Measurements from ENCODE around the gene CLIC4.

Gene CLIC4

DNA sequence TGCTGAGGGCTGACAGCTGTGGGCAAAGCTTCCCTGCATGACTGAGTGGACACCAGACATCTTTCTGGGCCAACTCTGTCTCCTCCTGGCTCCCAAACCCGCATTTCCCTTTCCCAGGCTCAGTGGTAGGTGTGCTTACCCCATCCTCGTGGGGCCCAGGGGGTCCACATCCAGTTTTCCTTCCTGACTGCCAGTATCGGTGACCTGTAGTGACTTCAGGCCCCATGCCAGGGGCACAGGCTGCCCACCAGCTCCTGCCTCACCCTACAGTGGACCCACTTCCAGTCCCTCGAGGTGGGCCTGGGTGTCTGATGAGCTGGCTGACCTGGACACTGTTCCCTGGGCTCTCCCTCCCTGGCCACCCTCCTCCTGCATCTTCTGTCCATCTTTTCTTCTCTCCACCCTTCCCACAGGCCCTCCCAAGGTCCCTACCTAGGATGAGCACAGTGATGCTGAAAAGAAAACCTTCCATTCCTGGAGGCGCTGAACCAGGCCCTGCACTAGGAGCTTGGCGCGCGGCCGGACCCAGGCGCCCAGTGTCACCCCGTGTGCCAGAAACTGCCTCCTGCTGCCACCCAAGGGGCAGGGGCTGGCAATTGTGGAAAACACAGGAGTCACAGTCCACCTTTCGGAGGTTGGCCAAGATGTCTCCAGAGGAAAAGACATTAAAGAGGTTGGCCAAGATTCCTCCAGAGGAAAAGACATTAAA lies 117.7 kb downstream of the CLIC4 start:
- no peak for DNase-seq

GRCh38 chr1:24864370-24864777 lies 119.1 kb downstream of the CLIC4 start:
- DNase-seq, result no peak

DNA sequence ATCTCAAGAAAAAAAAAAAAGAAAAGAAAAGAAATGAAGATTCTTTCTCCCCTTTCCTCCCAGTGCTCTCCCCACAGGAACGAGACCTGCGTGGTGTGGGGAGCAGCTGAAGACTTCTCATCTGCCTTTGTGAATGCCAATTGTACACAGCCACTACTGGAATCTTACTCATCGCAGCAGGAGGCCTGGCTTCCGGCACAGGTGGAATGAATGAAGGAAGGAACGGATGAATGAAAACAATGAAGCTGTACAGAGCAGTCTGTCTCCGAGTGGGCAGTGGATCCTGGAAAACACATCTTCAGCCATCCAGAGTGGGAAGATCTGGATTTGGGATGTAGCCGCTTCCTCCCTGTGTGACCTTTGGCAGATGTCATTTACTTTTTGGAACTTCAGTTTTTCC lies 119.9 kb downstream of the CLIC4 start:
- no peak for DNase-seq

DNA sequence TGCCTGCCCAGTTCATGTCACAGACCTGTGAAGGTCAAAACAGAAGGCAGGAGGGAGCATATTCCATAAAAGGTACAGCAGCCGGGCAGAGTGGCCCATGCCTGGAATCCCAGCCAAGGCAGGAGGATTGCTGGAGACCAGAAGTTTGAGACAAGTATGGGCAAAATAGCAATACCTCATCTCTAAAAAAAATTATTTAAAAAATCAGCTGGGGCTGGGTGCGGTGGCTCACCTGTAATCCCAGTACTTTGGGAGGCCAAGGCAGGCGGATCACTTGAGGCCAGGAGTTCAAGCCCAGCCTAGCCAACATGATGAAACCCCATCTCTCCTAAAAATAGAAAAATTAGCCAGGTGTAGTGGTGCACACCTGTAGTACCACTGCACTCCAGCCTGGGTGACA lies 120.3 kb downstream of the CLIC4 start:
- no peak for DNase-seq

- no peak for DNase-seq
These were observed 121.2 kb downstream of the CLIC4 start for GRCh38 chr1:24866211-24867083.

DNA sequence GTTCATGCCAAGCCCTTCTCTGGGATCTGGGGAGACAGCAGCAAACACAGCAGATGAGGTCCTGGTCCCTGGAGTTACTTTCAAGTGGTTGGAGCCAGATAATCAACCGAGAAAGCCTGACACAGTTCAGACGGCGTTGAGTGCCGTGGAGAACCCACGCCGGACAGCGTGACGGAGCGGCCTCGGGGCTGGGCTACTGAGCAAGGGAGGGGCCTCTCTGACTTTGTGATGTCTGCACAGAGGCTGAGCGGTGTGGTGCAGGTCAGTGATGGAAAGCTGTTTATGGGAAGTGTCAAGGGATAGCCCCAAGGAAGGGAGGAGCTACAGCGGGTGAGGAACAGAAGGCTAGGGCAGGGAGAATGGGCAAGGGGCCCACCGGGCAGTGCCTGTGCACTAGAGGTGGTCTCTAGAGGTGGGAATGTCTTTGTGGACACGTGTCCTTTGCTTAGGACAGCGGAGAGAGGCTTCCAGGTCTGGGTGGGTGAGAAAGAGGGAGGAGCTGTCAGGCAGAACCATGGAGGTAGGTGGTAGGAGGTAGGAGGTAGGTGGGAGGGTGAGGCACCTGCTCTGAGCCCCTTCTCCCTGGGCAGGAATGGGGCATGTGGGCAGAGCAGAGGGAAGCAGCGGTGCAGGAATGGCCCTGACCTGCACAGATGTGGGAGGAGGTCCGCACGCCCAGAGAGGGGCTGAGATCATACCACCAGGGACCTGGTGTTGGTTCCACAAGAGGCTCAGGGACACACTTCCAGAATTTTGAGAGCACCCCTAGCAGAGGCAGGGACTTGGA lies 122.0 kb downstream of the CLIC4 start:
- no peak for DNase-seq

GRCh38 chr1:24868016-24868875 lies 123.0 kb downstream of the CLIC4 start:
- DNase-seq, result no peak

- DNase-seq, result peak; percentile 52
These were observed 125.4 kb downstream of the CLIC4 start for GRCh38 chr1:24870551-24871195.

- DNase-seq, result no peak
These were observed 126.2 kb downstream of the CLIC4 start for GRCh38 chr1:24871306-24871901.

DNA sequence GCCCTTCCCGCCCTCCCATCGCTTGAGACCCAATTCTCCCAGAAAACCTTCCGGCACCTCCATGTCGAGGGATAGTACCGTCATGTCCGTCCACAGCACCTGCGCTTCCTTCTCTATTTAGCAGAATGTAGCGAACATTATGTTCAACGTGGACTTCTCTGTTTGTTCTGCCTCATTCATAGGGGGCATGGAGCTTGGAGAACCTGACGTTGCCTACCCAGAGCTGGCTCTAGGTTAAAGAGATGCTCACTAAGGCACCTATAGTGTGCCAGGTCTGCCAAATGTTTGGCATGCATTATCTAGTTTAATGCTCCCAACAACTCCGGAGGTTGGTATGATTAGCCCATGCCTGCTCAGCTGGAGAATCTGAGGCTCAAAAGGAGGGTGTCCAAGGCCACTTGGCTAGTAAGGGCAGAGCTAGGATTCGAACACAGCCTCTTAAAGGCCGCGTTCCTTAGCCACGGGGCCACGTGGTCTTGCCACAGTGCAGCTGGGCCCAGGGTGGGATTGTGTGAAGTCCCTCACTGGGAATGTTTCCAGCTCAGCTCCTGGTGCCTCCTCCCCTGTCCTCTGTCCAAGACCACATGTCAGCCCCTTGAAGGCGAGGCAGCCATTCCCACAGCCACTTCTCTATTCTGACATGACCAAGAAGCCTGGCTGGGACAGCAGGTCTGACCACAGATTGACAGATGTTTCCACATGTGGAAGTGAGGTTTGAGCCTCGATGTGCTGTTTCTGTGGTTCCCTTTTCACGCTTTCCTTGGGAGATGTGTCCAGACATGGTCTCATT lies 127.0 kb downstream of the CLIC4 start:
- peak; percentile 66 for DNase-seq

GRCh38 chr1:24873148-24873547 lies 127.9 kb downstream of the CLIC4 start:
- no peak for DNase-seq

DNA sequence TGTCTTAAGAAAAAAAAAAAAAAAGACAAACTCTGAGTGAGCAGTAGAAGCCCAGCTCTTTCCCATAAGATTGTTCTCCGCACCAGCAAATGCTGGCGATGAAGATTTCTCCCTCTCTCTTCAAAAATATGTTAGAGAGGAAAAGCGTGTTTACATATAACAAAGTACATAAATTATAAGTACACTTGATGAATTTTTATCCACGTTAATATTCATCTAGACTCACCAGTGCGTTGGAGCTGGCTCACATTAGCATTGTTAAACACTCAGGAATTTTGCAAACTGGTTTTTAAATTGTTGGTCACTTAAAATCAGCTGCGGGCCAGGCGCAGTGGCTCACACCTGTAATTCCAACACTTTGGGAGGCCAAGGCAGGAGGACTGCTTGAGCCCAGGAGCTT lies 128.8 kb downstream of the CLIC4 start:
- no peak for DNase-seq

DNA sequence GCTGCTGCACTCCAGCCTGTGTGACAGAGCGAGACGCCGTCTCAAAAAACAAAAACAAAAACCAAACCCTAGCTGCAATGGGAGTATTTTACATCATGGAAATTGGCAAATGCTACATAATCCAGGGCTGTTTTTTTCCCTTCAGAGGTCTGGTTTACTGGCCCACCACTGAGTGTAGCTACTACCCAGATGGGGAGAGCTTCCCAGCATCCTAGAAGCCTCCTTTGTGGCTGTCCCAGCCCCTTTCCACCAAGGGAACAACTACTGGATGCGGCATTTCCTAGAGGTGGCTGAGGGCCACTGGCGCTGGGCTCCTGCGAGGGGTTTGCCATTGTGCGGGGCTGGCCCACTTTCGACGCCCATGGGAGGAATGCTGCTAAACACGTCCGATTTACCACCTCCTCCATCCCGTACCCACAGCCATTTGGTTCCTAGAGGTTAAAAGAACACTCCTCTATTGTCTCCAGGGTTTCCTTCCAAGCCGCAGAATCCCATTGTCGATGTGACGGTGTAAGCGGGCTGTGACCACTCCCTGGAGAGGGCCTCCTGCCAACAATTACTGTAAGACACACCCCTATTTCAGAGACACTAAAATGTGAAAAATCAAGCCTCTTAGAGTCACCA lies 129.5 kb downstream of the CLIC4 start:
- DNase-seq, result no peak

GRCh38 chr1:24875257-24875656 lies 130.0 kb downstream of the CLIC4 start:
- DNase-seq, result no peak

- no peak for DNase-seq
These were observed 130.8 kb downstream of the CLIC4 start for GRCh38 chr1:24875991-24876506.

DNA sequence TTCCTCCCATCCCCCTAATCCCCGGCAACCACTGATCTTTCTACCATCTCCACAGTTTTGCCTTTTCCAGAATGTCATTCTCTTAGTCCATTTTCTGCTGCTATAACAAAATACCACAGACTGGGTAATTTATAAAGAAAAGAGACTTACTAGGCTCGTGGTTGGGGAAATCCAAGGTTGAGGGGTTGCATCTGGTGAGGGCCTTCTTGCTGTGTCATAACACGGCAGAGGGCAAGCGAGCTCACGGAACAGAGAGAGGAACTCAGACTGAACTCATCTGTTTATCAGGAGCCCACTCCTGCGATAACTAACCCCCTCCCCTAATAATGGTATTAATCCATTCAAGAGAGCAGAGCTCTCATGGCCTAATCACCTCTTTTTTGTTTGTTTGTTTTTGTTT lies 132.8 kb downstream of the CLIC4 start:
- no peak for DNase-seq

- no peak for DNase-seq
These were observed 133.8 kb downstream of the CLIC4 start for GRCh38 chr1:24878775-24879742.

- no peak for DNase-seq
These were observed 135.8 kb downstream of the CLIC4 start for GRCh38 chr1:24881034-24881433.

DNA sequence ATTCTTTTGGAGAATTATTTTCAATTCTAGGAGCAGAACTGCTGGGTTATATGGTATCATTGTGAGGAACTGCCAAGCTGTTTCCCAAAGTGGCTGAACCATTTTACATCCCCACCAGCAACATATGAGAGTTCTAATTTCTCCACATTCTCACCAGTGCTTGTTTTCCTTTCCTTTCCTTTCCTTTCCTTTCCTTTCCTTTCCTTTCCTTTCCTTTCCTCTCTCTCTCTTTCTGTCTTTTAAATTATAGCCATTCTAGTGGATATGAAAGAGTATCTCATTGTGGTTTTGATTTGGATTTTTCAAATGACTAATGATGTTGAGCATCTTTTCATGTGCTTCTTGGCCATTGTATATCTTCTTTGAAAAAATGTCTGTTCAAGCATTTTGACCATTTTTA lies 139.5 kb downstream of the CLIC4 start:
- DNase-seq, result no peak
